Hepatocyte (in vitro differentiated cells): ENCODE measurements around the gene RNF34. TPM values are rescaled to one million over a fixed set of nuclear protein-coding genes. Genes with fewer than 3 reads are reported as not detected.

Experiments
- DNase-seq: peaks from one replicate; pipeline ENCODE4 v3.0.0-alpha.2; 2016; ENCODE audit warnings: low spot score
- H2AFZ ChIP-seq: fragments of 200-600 bp; sonication (generic); 2 replicates; pipeline ENCODE4 v1.6.0; 2016; ENCODE audit warnings: antibody characterized with exemption, mild to moderate bottlenecking
- H3K27ac ChIP-seq: fragments of 200-600 bp; sonication (generic); 2 replicates; pipeline ENCODE4 v1.5.1; 2016; ENCODE audit warnings: mild to moderate bottlenecking
- H3K27me3 ChIP-seq: fragments of 200-600 bp; sonication (generic); 2 replicates; pipeline ENCODE4 v1.6.1; 2016
- H3K36me3 ChIP-seq: fragments of 200-600 bp; sonication (generic); replicated peaks from 2 replicates; pipeline ENCODE4 v1.5.1; 2016; ENCODE audit warnings: low read depth; ENCODE audit not compliant: insufficient read depth
- H3K4me1 ChIP-seq: fragments of 200-600 bp; sonication (generic); 2 replicates; pipeline ENCODE4 v1.5.1; 2016; ENCODE audit warnings: mild to moderate bottlenecking, moderate library complexity; ENCODE audit not compliant: insufficient read depth
- H3K4me2 ChIP-seq: fragments of 200-600 bp; sonication (generic); 2 replicates; pipeline ENCODE4 v1.6.0; 2016
- H3K4me3 ChIP-seq: fragments of 200-600 bp; sonication (generic); 2 replicates; pipeline ENCODE4 v1.5.1; 2016; ENCODE audit warnings: mild to moderate bottlenecking
- H3K79me2 ChIP-seq: fragments of 200-600 bp; sonication (generic); 2 replicates; pipeline ENCODE4 v1.6.0; 2017; ENCODE audit warnings: mild to moderate bottlenecking
- H3K9me2 ChIP-seq: fragments of 200-600 bp; sonication (generic); replicated peaks from 2 replicates; pipeline ENCODE4 v1.6.0; 2017; ENCODE audit warnings: mild to moderate bottlenecking; ENCODE audit not compliant: insufficient read depth
- H3K9me3 ChIP-seq: fragments of 200-600 bp; sonication (generic); 2 replicates; pipeline ENCODE4 v1.5.1; 2016; ENCODE audit warnings: low read depth, mild to moderate bottlenecking
- H4K20me1 ChIP-seq: fragments of 200-600 bp; sonication (generic); 2 replicates; pipeline ENCODE4 v1.6.0; 2016; ENCODE audit warnings: mild to moderate bottlenecking; ENCODE audit not compliant: insufficient read depth, poor library complexity, severe bottlenecking
- EZH2 ChIP-seq: fragments of 200-600 bp; sonication (generic); IDR thresholded peaks from 2 replicates; pipeline ENCODE4 v1.6.1; 2016; ENCODE audit warnings: antibody characterized with exemption, mild to moderate bottlenecking, borderline replicate concordance
- EZH2phosphoT487 ChIP-seq: fragments of 200-600 bp; sonication (generic); IDR thresholded peaks from one replicate; pipeline ENCODE4 v1.6.1; 2018; ENCODE audit warnings: antibody characterized with exemption, mild to moderate bottlenecking, low read depth, moderate library complexity; ENCODE audit not compliant: unreplicated experiment, severe bottlenecking
- WGBS: methylation state at CpG from one replicate; pipeline ENCODE4 v1.1.6; 2016; ENCODE audit warnings: low lambda C conversion rate; ENCODE audit errors: missing lambda C conversion rate; 5-methylcytosine and 5-hydroxymethylcytosine counted together
- polyA plus RNA-seq: library from polyadenylated mRNA; unstranded; fragments of >200 nt; fragmentation: Nextera tagmentation; extraction: Ambion mirVana; gene quantifications from 2 replicates; pipeline ENCODE4 v1.2.1, GENCODE V29; 2016
- total RNA-seq: library from RNA; depleted of rRNA; stranded (reverse); fragments of >200 nt; gene quantifications from 2 replicates; pipeline ENCODE4 v1.2.3, GENCODE V29; 2014
- TF ChIP-seq, protein P1 (sequence below): fragments of 200-600 bp; sonication (generic); IDR thresholded peaks from 2 replicates; pipeline ENCODE4 v1.5.1; 2016; ENCODE audit warnings: antibody characterized with exemption, mild to moderate bottlenecking; ENCODE audit not compliant: poor library complexity

RNF34 gene
- total and polyA plus RNA-seq, 2 experiments from 2014 or later, result 37.0 to 42.2 TPM

DNA sequence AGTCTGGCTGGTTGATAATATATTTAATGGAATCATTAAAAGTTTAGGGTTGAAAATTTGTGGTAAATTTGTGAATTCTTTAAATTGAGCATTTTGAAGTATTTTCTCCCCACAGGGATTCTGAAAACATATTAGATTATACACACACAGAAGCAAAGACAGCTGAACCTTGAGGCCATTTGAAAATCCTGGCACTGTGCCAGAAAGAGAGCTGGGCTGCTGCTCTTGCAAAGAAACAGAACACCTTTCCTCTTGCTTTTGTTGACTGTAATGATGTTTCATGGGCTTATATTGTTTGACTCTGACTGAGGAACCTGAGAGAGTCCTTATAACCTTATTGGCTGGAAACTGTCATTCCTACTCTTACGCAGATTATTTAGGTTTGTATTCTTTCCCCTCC, 4.8 kb downstream of the RNF34 start:
- Histone ChIP-seq H2AFZ (no peak overlapping the region), H3K79me2 (peaks cover 88% of the 10 kb centered on the region), H4K20me1 (peaks cover 26% of the 10 kb centered on the region), H3K9me2 (no peaks in the 10 kb centered on the region), H3K36me3 (no peaks in the 10 kb centered on the region), H3K9me3 (no peaks in the 10 kb centered on the region), H3K4me1 (peaks cover 6% of the 10 kb centered on the region), H3K27me3 (no peaks in the 10 kb centered on the region), H3K27ac (no peak overlapping the region), H3K4me2 (no peak overlapping the region), H3K4me3 (no peak overlapping the region)
- WGBS, result 61% methylated on average over 1 of the region's 1 CpG
- DNase-seq, result peak; percentile 57
- TF ChIP-seq EZH2phosphoT487 (no peak), EZH2 (no peak)
- TF ChIP-seq, protein P1, sequence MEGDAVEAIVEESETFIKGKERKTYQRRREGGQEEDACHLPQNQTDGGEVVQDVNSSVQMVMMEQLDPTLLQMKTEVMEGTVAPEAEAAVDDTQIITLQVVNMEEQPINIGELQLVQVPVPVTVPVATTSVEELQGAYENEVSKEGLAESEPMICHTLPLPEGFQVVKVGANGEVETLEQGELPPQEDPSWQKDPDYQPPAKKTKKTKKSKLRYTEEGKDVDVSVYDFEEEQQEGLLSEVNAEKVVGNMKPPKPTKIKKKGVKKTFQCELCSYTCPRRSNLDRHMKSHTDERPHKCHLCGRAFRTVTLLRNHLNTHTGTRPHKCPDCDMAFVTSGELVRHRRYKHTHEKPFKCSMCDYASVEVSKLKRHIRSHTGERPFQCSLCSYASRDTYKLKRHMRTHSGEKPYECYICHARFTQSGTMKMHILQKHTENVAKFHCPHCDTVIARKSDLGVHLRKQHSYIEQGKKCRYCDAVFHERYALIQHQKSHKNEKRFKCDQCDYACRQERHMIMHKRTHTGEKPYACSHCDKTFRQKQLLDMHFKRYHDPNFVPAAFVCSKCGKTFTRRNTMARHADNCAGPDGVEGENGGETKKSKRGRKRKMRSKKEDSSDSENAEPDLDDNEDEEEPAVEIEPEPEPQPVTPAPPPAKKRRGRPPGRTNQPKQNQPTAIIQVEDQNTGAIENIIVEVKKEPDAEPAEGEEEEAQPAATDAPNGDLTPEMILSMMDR, result no peak

DNA sequence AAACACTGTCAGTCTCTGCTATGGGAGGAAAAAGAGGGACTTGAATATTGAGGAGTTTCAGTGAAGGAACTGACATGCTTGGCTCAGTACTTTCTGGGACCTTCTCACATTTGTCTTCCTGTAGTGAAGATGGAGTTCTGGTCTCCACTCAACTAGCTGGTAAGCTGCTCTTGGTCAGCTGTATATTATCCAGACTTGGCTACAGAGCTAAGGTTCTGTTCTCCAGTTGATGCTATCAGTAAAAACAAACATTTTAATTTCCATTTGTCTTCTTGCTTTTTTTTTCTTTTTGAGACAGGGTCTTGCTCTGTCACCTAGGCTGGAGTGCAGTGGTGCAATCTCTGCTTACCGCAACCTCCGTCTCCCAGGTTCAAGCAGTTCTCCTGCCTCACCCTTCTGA, 5.3 kb downstream of the RNF34 start:
- Histone ChIP-seq H4K20me1 (peaks cover 26% of the 10 kb centered on the region), H3K79me2 (peaks cover 93% of the 10 kb centered on the region), H3K36me3 (no peaks in the 10 kb centered on the region)

DNA sequence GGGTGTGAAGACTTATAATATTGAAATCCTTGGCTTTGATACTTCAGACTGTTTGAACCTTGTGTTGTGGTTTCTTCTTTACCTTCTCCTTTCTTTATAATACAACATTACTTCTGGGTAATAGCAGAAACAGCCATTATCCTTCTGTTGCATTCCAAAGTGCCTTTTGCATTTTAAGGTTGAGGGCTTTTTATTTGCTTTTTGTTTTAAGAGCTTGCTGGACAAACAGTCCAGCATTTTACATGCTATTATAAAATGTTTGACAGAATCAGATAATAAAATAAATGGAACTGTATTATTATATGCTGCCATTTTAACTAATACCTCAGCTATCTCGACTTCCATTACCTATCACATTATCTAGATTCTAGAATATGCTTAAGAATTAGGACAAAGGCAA, 14.0 kb downstream of the RNF34 start:
- H3K9me3 ChIP-seq, result no peaks in the 10 kb centered on the region
- H4K20me1 ChIP-seq, result peaks cover 3% of the 10 kb centered on the region
- TF ChIP-seq, protein P1, result no peak
- TF ChIP-seq EZH2phosphoT487 (no peak), EZH2 (no peak)
- no peaks in the 10 kb centered on the region for H3K9me2 ChIP-seq
- WGBS, result 81% methylated on average over 1 of the region's 1 CpG
- H3K27ac ChIP-seq, result no peak overlapping the region
- no peaks in the 10 kb centered on the region for H3K27me3 ChIP-seq
- DNase-seq, result no peak
- H3K79me2 ChIP-seq, result peaks cover 63% of the 10 kb centered on the region
- H3K4me2 ChIP-seq, result no peak overlapping the region
- no peak overlapping the region for H3K4me3 ChIP-seq
- no peak overlapping the region for H2AFZ ChIP-seq
- no peaks in the 10 kb centered on the region for H3K36me3 ChIP-seq
- no peaks in the 10 kb centered on the region for H3K4me1 ChIP-seq

More for the DNA sequence above, 5.3 kb downstream of the RNF34 start:
- Histone ChIP-seq H3K9me2 (no peaks in the 10 kb centered on the region), H3K4me1 (peaks cover 6% of the 10 kb centered on the region), H3K27ac (no peak overlapping the region), H2AFZ (no peak overlapping the region), H3K4me3 (no peak overlapping the region), H3K4me2 (no peak overlapping the region), H3K27me3 (no peaks in the 10 kb centered on the region), H3K9me3 (no peaks in the 10 kb centered on the region)
- TF ChIP-seq EZH2 (no peak), EZH2phosphoT487 (no peak)
- WGBS, result 95% methylated on average over 2 of the region's 2 CpGs
- no peak for DNase-seq

DNA sequence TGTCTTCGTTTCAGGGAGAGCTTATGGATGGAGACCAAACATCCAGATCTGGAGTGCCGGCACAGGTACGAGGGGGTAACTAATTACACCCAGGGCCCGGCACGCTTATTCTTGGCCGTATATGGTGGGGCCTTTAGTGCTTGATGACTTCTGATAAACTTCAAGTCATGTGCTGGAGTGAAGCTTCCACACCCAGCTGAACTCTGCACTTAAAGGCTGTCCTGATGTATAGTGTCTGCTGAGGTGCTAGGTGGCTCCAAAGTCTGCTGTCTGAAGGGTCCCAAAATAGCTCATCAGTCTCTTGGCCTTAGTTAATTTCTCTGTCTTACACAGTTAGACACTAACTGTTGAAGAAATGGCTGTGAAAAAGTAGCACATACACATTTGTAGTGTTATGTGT, 17.9 kb downstream of the RNF34 start:
- Histone ChIP-seq H3K27ac (peak overlapping the region; percentile 66), H3K9me2 (no peaks in the 10 kb centered on the region), H3K4me3 (no peak overlapping the region), H3K4me2 (no peak overlapping the region), H4K20me1 (no peaks in the 10 kb centered on the region), H3K36me3 (no peaks in the 10 kb centered on the region), H2AFZ (no peak overlapping the region), H3K4me1 (no peaks in the 10 kb centered on the region), H3K79me2 (peaks cover 43% of the 10 kb centered on the region), H3K27me3 (no peaks in the 10 kb centered on the region), H3K9me3 (no peaks in the 10 kb centered on the region)
- DNase-seq, result peak; percentile 19
- TF ChIP-seq, protein P1, result no peak
- TF ChIP-seq EZH2phosphoT487 (no peak), EZH2 (no peak)
- 69% methylated on average over 6 of the region's 6 CpGs for WGBS
